GM18499 (cell line): ENCODE data around the gene ITGBL1.

ENCODE experiments used
- ATAC-seq: cut with Tn5 transposase; IDR thresholded peaks from one replicate; pipeline ENCODE4 v1.9.1; 2021; ENCODE audit warnings: moderate number of reproducible peaks; ENCODE audit not compliant: insufficient read depth, unreplicated experiment

The ITGBL1 gene

DNA sequence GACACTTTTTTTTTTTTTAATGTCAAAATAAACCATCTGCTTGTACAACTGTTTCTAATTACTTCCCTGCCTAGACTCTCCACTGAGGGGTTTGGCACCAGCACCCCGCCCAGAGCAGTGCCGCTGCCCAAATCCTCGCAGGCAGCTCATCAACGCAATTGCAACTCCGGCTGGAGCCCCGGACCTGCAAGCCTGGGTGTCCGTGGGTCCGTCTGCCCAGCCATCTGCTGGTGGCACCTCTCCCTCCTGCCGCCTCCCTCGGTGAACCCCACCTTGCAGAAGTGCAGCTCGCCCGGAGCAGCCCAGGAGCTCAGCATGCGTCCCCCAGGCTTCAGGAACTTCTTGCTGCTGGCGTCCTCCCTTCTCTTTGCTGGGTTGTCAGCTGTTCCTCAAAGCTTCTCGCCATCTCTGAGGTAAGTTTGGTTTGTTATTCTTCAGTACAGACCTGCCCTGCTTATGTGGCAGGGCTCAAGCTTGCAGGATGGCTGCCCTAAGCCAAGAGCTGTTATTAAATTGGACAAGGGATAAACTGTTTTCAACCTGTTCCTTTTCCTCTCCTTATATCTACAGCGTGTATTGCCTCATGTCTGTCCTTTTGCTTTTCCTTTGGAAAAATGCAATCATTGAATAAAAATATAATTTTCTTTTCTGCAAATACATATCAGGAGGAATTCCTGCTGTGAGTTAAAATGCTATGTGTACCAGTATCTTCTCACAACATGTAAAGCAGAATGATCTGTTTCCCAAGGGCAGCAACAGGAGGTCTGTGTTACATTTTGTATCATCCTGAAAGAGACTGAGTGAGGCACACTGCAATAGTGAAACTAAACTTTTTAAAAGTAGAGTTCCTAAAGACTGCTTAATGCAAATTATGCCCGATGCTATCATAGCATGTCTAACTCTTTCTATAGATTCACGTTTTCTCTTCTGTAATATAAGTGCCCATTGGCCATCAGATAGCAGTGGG is at the start of gene ITGBL1:
ITGBL1 (plus strand) TSS at position 157 of the 967 bp plus-strand sequence; CDS start at position 316, 159 bp downstream.
- peak; percentile 91 for ATAC-seq

DNA sequence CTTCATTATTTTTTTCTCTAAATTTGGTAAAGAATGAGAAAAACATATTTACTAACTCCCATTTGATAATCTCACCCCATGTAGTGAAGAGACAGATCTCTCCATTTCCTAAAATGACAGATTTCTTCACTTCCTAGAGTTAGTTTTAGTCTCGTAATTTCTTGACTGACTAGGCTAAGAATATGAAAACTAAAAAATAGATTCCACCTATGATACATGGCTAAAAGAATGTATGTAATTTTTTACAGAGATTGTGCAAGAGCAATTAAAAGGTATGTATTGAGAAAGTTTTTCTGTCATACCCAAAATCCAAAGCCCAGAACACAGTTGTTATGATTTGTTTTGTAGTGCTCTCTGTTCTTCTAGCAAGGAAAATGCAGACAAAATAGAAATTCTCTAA is 45.7 kb upstream of the ITGBL1 start:
- ATAC-seq = no peak

GRCh38 chr13:101408154-101408553 is 44.3 kb upstream of the ITGBL1 start:
- no peak for ATAC-seq

GRCh38 chr13:101408992-101409656 is 43.4 kb upstream of the ITGBL1 start:
- ATAC-seq = no peak

DNA sequence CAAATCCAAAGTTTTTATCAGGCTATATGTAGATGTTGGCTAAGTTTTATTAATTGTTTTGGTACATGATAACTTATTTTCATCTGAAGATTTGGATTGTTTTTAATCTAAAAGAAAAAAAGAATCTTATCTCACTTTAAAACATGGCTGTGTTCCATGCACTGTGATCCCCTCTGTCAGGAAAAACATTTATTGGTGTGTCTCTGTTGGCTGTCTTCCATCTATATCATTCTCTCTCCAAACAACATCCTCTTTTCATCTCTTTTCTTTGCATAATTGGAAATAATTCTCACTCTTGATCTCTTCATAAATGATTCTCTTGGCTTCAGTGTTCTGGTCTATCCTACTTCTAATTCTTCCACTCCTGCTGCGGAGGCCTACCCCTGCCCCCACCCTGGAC is 40.4 kb upstream of the ITGBL1 start:
- no peak for ATAC-seq

DNA sequence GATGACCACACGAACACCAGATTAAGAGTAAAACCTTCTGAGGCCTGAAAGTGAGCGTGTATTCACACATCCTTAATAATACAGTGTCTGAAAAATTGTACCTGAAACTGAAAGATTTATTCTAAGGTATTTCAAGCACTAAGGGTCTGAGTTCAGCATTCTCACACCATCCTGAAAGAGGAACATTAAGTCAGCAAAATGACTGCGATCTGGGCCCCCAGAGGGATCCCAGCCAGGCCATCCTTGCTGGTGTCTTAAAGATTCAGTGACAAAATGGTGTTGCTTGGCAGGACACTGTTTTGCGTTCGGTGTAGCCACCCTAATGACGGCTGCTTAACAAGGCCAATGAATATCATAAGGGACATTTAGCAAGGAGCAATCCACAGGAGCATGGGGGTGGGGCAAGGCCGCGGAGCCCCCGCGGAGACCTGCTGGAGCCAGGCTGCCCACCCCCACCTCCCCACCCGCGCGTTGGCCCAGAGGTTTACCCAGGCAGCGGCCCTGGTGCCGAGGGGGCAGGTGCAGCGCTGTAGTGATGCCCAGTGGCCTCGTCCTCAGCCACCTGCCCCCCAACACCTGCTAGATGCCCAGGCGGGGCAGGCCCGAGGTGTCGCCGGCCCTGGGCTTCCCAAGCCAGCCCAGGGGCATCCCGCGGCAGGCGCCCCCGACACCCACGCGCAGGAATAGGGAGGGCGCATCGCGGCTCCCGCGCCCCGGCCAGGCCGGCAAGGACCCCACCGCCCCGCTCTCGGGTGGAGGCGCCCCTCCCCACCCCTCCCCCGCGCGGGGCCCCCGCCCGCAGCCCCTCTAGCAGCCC is 36.9 kb upstream of the ITGBL1 start:
- ATAC-seq = no peak

GRCh38 chr13:101416181-101417042 is 36.1 kb upstream of the ITGBL1 start, which contains the start of gene NALCN:
NALCN (minus strand) TSS chr13:101416508; CDS start chr13:101399126, 17,382 bp downstream.
- ATAC-seq = no peak

- ATAC-seq = no peak
Observed at GRCh38 chr13:101417043-101417406, 35.5 kb upstream of the ITGBL1 start.

DNA sequence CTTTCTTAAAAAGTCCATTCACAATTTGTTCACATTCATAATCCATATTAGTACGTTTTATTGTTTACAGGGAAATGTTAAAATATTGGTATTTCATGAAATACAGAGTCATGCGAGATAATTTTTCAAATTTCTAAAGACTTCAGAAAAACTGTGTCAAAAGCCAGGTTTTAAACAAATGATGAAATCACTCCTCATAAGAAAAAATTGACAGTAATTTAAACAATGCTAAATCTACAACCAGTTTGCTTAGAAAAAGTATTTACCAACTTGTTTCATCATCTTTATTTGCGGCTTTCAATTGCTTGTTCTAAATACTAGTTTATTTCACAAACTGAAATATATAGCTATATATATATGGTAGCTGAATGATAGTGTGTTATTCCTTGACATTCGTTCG is 35.0 kb upstream of the ITGBL1 start:
- ATAC-seq = no peak

DNA sequence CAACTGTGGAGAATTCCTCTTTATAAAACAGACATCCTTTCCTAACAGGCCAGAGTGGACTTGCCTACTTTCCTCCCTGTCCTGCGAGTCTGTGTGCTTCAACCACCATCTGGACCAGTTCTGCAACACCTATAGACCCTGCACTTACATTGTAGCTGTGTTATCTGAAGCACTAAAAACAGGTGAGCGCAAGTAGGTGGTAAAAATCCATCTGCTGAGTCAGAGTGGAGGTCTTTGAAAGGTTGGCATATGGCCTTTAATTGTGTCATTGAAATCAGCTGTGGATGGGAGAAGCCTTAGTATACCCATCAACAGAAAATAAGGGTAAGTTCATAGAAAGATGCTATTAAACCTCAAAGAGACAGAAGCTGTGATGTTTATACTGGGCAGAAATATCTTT is 28.6 kb upstream of the ITGBL1 start:
- no peak for ATAC-seq

DNA sequence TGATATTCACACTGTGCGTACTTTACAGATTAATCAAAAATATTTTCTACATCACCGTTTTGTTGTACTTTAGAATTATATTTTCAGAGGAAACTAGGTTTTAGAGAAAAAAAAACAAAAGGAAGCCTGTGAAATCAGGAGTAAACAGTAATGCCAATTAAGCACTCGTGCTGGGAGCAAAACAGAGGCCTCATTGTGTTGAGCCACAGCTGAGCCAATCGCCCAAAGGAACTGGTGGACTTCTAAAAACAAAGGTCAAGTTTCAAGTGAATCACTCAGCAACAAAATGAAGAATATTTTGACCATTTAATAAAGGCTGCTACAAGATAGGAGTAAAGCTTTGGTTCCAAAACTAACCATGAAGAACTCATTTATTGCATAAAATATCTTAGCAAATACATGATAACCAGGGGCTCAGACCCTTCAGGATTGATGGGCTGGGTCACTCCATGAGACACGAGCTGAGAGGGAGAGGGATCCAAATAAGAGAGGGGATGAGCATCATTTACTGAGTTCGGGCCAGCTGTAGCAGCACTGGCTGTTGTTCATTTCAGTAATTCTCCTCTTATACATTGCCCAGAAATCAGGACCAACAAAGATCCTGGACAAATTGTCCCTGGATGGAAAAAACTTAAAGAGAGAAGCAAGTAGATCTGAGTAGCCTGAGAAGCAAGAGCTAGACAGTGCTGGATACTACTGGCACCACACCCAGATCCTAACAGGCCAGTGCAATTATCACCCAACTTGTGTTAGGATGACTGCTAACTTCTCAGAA is 27.9 kb upstream of the ITGBL1 start:
- ATAC-seq = no peak

- no peak for ATAC-seq
Observed at GRCh38 chr13:101425156-101425471, 27.4 kb upstream of the ITGBL1 start.

GRCh38 chr13:101425623-101426022 is 26.9 kb upstream of the ITGBL1 start:
- no peak for ATAC-seq

- no peak for ATAC-seq
Observed at GRCh38 chr13:101429733-101430132, 22.7 kb upstream of the ITGBL1 start.

DNA sequence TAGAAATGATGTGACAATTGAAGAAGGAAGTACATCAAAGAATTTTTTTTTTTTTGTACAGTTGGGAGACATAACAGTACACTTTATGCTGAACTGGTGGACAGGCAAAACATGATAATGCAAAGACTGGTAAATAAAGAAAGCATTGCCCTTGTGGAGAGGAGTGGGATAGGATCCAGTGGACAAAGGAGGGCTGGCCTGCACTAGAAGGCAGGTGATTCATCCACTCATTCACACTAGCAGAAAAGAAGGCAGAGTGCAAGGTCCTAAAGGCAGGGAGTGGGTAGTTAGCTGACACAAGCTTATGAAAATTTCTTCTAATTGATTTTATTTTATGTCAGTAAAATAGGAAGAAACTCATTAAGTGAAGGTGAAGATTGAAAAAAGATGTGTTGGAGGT is 18.6 kb upstream of the ITGBL1 start:
- ATAC-seq = no peak

DNA sequence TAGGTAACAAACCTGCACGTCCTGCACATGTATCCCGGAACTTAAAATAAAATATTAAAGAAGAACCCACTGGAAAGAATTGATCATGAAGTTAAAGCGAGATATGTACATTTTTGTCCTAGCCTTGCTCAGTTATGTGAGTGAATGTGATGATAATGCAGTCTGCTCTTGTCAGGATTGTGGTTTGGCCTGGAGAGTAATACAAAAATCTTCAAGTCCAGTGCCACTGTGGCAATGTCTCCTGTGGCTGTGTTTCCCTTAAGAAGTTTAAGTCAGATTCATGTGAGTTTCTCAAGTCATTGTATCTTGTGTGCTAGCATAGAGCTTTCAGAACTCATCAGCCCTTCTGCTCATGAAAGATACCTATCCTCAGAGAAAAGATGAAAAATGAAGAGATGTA is 18.0 kb upstream of the ITGBL1 start:
- no peak for ATAC-seq

DNA sequence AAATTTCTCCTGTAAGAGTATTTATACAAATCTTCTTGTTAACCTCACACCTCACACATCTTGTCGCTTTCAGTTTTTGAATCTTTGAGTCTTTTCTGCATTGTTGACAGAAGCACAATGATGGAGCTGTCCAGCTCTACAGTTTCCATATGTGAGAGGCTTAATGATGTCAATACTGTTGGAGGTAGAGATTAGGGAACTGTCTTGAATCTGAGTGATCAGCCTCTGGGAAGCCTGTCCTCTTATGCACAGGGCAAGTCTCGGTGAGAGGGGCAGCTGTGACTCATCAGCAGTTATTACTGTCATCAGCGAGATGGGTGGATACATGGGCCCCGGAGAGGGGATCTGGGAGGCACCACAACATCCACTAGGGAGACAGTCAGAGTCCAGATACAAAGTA is 4.6 kb upstream of the ITGBL1 start:
- ATAC-seq = no peak

DNA sequence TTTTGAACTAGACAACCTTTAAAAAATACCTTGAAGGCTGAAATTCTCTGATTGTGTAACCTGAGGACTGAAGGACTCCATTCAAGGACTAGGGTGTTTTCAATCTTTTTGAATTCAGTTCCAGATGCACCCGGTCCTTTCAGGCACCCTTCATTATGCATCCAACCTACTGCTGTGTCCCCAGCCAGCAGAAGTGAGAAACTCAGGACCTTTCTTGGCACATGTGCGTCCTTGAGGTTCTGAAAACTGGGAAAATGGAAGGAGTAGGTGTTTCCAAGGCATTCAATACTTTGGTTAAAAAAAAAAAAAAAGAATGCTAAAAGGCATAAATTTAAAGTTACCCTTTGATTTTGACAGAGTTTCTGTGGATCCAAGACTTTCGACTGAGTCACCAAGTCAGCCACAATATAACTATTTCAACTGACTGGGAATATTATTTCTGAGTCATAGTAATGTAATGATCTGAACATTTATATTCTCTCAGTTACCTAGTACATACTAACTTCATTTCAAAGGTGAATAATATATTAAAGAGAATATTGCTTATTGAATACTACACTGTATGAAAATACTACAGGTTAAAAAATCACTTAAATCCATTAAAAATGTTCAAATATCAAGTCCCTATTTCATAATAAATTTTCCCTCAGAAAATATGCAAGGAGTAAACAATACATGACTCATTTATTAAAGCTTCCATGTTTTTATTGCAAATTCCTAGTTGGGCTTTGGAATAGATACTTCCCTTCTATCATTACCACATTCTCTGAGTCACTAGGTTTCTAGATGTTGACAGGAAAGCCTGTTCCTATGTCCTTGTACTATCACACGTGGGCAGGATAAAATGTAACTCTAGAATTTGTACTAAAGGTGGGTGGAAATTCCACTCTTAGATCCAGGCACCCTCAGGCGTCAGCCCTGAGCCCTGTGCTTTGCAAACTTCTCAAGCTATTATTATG is 2.4 kb upstream of the ITGBL1 start:
- no peak for ATAC-seq
